Measurements from ENCODE around the gene FAM32A.
A peak's percentile ranks its signal among the peaks of the same experiment; 100 is the strongest.

Gene FAM32A

GRCh38 chr19:16207063-16207462 is 21.9 kb downstream of the FAM32A start:
- Histone ChIP-seq H3K27ac (no peak overlapping the region), H3K9me3 (no peaks in the 10 kb centered on the region), H3K27me3 (no peaks in the 10 kb centered on the region), H3K36me3 (peaks cover 60 to 98% (median 90%) of the 10 kb centered on the region in 3 donors), H3K4me3 (no peak overlapping the region), H3K4me1 (no peaks in the 10 kb centered on the region)
- TF ChIP-seq CTCF (IDR thresholded peaks at IDR 0.05): no peak
- intact Hi-C loops (cut with DNase I; ENCODE audit: low total_unique reads): no loop called here
- DNase-seq: peak in 1 of 2 donors; percentile 11

- Histone ChIP-seq H3K36me3 (peaks cover 60 to 94% (median 85%) of the 10 kb centered on the region in 3 donors), H3K4me3 (no peak overlapping the region), H3K4me1 (no peaks in the 10 kb centered on the region), H3K27ac (no peak overlapping the region), H3K27me3 (no peaks in the 10 kb centered on the region), H3K9me3 (no peaks in the 10 kb centered on the region)
- intact Hi-C loops (cut with DNase I; ENCODE audit: low total_unique reads): no loop called here
- TF ChIP-seq CTCF (IDR thresholded peaks at IDR 0.05): no peak
- DNase-seq: peak in 1 of 2 donors; percentile 11
These were observed 22.3 kb downstream of the FAM32A start for GRCh38 chr19:16207490-16208025.

- H3K9me3 ChIP-seq: no peaks in the 10 kb centered on the region
- TF ChIP-seq CTCF (IDR thresholded peaks at IDR 0.05): no peak
- no peaks in the 10 kb centered on the region for H3K27me3 ChIP-seq
- H3K4me1 ChIP-seq: no peaks in the 10 kb centered on the region
- H3K4me3 ChIP-seq: no peak overlapping the region
- peak in 1 of 2 donors; percentile 20 for DNase-seq
- peaks cover 55 to 88% (median 82%) of the 10 kb centered on the region in 3 donors for H3K36me3 ChIP-seq
- intact Hi-C loops (cut with DNase I; ENCODE audit: low total_unique reads): no loop called here
- H3K27ac ChIP-seq: no peak overlapping the region
These were observed 23.0 kb downstream of the FAM32A start for GRCh38 chr19:16208064-16208759.

GRCh38 chr19:16208847-16209665 is 23.8 kb downstream of the FAM32A start:
- no peak for TF ChIP-seq CTCF (IDR thresholded peaks at IDR 0.05)
- Histone ChIP-seq H3K27ac (no peak overlapping the region), H3K4me1 (no peaks in the 10 kb centered on the region), H3K36me3 (peaks cover 48 to 87% (median 73%) of the 10 kb centered on the region in 3 donors), H3K4me3 (no peak overlapping the region), H3K27me3 (no peaks in the 10 kb centered on the region), H3K9me3 (no peaks in the 10 kb centered on the region)
- intact Hi-C loops (cut with DNase I; ENCODE audit: low total_unique reads): no loop called here
- peak; percentile 7 to 35 for DNase-seq

GRCh38 chr19:16210168-16210567 is 25.0 kb downstream of the FAM32A start:
- no peaks in the 10 kb centered on the region for H3K9me3 ChIP-seq
- no peaks in the 10 kb centered on the region for H3K4me1 ChIP-seq
- no peak overlapping the region for H3K27ac ChIP-seq
- no peak overlapping the region for H3K4me3 ChIP-seq
- no peak for DNase-seq
- no peaks in the 10 kb centered on the region for H3K27me3 ChIP-seq
- H3K36me3 ChIP-seq: peaks cover 48 to 83% (median 70%) of the 10 kb centered on the region in 3 donors
- TF ChIP-seq CTCF (IDR thresholded peaks at IDR 0.05): no peak
- intact Hi-C loops (cut with DNase I; ENCODE audit: low total_unique reads): no loop called here

All from tibial artery (tissue), 4 donors.